ENCODE results near the gene RNF7. TPM values are rescaled to one million over a fixed set of nuclear protein-coding genes. Genes with fewer than 3 reads are reported as not detected.
"Not testable (repeated sequence)": the region's sequence is repeated elsewhere in the genome, so short reads cannot be mapped to it uniquely, and the experiment has no call there.

RNF7 gene
- polyA plus RNA-seq, 1 experiment: 113 TPM

DNA sequence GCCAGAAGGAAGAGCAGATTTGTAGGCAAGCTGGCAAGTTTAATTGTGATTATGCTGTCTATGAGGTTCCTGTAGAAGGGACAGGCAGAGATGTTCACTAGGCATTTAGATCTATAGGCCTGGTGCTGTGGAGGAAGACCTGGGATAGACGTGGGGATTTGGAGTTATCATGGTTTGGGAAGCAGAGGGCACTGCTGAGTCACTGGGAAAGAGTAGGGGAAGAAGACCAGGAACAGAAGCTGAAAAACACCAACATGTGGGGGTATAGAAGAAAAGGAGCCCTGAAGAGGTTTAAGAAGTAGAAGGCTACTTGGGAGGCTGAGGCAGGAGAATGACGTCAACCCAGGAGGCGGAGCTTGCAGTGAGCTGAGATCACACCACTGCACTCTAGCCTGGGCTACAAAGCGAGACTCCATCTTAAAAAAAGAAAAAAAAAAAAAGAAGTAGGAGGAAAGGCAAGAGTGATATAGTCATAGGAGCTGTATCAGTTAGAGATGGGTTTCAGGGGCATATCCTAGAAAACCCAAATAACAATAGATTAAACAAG is 44.4 kb downstream of the RNF7 start:
- no peak overlapping the region for H3K27ac ChIP-seq (ENCODE audit: low read depth, low read length)
- POLR2A ChIA-PET: no interaction called here
- peaks cover 4% of the 10 kb centered on the region for H3K27me3 ChIP-seq (ENCODE audit: control insufficient read depth, insufficient read depth, low read length)
- CTCF ChIA-PET: no interaction called here
- TF ChIP-seq, protein P1, sequence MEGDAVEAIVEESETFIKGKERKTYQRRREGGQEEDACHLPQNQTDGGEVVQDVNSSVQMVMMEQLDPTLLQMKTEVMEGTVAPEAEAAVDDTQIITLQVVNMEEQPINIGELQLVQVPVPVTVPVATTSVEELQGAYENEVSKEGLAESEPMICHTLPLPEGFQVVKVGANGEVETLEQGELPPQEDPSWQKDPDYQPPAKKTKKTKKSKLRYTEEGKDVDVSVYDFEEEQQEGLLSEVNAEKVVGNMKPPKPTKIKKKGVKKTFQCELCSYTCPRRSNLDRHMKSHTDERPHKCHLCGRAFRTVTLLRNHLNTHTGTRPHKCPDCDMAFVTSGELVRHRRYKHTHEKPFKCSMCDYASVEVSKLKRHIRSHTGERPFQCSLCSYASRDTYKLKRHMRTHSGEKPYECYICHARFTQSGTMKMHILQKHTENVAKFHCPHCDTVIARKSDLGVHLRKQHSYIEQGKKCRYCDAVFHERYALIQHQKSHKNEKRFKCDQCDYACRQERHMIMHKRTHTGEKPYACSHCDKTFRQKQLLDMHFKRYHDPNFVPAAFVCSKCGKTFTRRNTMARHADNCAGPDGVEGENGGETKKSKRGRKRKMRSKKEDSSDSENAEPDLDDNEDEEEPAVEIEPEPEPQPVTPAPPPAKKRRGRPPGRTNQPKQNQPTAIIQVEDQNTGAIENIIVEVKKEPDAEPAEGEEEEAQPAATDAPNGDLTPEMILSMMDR (IDR thresholded peaks at IDR 0.05; ENCODE audit: low read depth, low read length): no peak
- no peaks in the 10 kb centered on the region; the same call in 1 of the 2 replicates for H3K9me3 ChIP-seq (ENCODE audit: control insufficient read depth, insufficient read depth, low read length)
- DNase-seq (ENCODE audit: low read depth, low spot score): no peak
- H3K4me3 ChIP-seq (ENCODE audit: low read depth, low read length): no peak overlapping the region

DNA sequence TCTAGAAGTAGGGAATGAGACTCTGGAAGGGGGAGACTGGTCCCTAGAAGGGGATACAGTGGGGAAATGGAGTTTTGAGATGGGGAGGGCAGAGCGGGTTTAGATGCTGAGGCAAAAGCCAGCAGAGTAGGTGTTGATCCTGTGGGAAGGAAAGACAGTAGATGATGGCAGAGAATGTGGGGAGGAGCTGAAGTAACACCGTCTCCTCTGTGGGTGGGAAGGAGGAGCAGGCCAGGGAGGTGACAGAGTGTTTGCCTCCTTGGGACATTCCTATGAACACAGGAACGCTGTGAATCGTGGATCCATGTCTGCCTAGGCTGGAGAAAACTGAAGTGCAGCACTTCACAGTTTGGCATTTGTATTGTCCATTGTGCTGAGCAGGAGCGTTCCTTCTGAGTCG is 45.5 kb downstream of the RNF7 start:
- POLR2A ChIA-PET: no interaction called here
- no peak overlapping the region for H3K27ac ChIP-seq (ENCODE audit: low read depth, low read length)
- CTCF ChIA-PET: no interaction called here
- TF ChIP-seq, protein P1 (IDR thresholded peaks at IDR 0.05; ENCODE audit: low read depth, low read length): no peak
- H3K27me3 ChIP-seq (ENCODE audit: control insufficient read depth, insufficient read depth, low read length): peaks cover 4% of the 10 kb centered on the region
- no peak for DNase-seq (ENCODE audit: low read depth, low spot score)
- no peak overlapping the region for H3K4me3 ChIP-seq (ENCODE audit: low read depth, low read length)
- no peaks in the 10 kb centered on the region; the same call in 1 of the 2 replicates for H3K9me3 ChIP-seq (ENCODE audit: control insufficient read depth, insufficient read depth, low read length)

DNA sequence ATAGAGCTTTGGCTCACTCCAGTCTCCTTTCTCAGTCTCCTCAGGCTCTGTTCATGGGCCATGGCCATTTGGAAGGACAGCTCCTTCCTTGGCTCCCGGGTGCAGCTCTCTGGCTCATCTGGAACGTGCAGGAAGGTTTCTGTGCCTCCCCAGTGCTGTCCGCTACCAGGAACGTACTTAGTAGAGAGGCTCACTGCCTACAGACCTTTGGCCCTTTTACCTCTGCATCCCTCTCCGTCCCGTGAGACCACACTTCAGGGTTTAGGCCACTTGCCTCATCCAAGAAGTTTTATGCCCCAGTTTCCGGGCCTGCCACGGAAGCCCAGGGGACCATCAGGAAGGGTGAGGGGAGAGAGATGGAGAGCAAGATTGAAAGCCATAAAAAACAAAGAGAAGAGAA is 46.0 kb downstream of the RNF7 start:
- POLR2A ChIA-PET: no interaction called here

DNA sequence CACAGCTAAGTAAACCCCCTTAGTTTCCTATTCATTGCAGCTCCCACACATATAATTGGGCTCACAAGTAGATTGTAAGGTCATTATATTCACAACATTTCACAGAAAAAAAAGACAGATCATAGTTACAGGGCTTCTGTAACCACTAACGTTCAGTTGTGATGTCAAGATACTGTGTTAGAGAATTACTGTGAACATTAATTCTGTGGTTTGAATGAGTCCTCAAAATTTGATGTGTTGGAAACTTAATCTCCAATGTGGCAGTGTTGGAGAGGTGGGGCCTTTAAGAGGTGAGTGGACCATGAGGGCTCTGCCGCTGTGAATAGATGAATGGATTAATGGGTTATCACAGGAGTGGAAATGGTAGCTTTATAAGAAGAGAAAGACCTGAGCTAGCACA is 46.4 kb downstream of the RNF7 start:
- Histone ChIP-seq H3K9me3 (ENCODE audit: control insufficient read depth, insufficient read depth, low read length) (no peaks in the 10 kb centered on the region; the same call in 1 of the 2 replicates), H3K4me3 (ENCODE audit: low read depth, low read length) (no peak overlapping the region), H3K27ac (ENCODE audit: low read depth, low read length) (no peak overlapping the region), H3K27me3 (ENCODE audit: control insufficient read depth, insufficient read depth, low read length) (peaks cover 7% of the 10 kb centered on the region)
- ChIA-PET CTCF (no interaction called here), POLR2A (no interaction called here)
- TF ChIP-seq, protein P1 (IDR thresholded peaks at IDR 0.05; ENCODE audit: low read depth, low read length): no peak
- DNase-seq (ENCODE audit: low read depth, low spot score): no peak

More for the DNA sequence above, 46.0 kb downstream of the RNF7 start:
- Histone ChIP-seq H3K4me3 (ENCODE audit: low read depth, low read length) (no peak overlapping the region), H3K27me3 (ENCODE audit: control insufficient read depth, insufficient read depth, low read length) (peaks cover 5% of the 10 kb centered on the region), H3K9me3 (ENCODE audit: control insufficient read depth, insufficient read depth, low read length) (no peaks in the 10 kb centered on the region; the same call in 1 of the 2 replicates), H3K27ac (ENCODE audit: low read depth, low read length) (no peak overlapping the region)
- no peak for DNase-seq (ENCODE audit: low read depth, low spot score)
- CTCF ChIA-PET: no interaction called here
- TF ChIP-seq, protein P1 (IDR thresholded peaks at IDR 0.05; ENCODE audit: low read depth, low read length): no peak

DNA sequence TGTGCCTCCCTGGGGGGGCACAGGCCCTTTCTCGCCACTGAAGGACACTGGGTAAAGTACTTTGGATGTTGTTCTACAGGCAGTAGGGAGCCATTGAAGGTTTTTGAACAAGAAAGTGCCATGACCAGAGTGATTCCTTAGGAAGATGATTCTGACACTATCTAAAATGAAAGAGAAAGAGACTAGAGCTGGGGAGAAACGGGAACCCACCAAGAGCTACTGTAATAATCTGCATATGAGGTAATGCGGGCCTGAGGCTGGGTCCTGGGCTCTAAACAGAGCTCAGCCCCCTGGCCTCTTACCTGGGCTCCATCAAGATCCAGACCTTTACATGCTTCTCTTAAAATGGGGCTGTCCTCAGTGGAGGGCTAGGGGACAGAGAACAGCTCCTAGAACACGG is 50.1 kb downstream of the RNF7 start:
- ChIA-PET POLR2A (no interaction called here), CTCF (interaction anchor here (1.1 kb wide), 1 partner anchor 87 kb away, joined by 3 read pairs; no protein-coding TSS in a partner anchor)
- Histone ChIP-seq H3K27me3 (ENCODE audit: control insufficient read depth, insufficient read depth, low read length) (peaks cover 7% of the 10 kb centered on the region), H3K9me3 (ENCODE audit: control insufficient read depth, insufficient read depth, low read length) (no peaks in the 10 kb centered on the region), H3K4me3 (ENCODE audit: low read depth, low read length) (no peak overlapping the region), H3K27ac (ENCODE audit: low read depth, low read length) (no peak overlapping the region)
- no peak for DNase-seq (ENCODE audit: low read depth, low spot score)
- TF ChIP-seq, protein P1 (IDR thresholded peaks at IDR 0.05; ENCODE audit: low read depth, low read length): no peak

DNA sequence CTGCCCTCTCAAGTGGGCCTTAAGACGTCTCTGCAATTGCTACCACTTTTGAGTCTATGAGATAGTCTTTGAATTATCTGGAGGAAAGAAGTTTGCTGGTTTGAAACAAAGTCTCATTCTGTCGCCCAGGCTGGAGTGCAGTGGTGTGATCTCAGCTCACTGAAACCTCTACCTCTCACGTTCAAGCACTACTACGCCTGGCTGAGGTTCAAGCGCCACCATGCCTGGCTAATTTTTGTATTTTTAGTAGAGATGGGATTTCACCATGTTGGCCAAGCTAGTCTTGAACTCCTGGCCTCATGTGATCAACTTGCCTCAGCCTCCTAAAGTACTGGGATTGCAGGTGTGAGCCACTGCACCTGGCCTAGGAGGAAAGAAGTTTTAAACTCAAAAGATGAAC is 50.7 kb downstream of the RNF7 start:
- POLR2A ChIA-PET; H3K4me3 ChIP-seq (ENCODE audit: low read depth, low read length); H3K27me3 ChIP-seq (ENCODE audit: control insufficient read depth, insufficient read depth, low read length); CTCF ChIA-PET; H3K9me3 ChIP-seq (ENCODE audit: control insufficient read depth, insufficient read depth, low read length); DNase-seq (ENCODE audit: low read depth, low spot score); H3K27ac ChIP-seq (ENCODE audit: low read depth, low read length): not testable (repeated sequence)
